Measurements from ENCODE around the gene SEC14L1. TPM values are rescaled to one million over a fixed set of nuclear protein-coding genes. Genes with fewer than 3 reads are reported as not detected.
"Not testable (repeated sequence)": the region's sequence is repeated elsewhere in the genome, so short reads cannot be mapped to it uniquely, and the experiment has no call there.

The SEC14L1 gene
- total RNA-seq, 1 donor from 2014 or later: 71.6 TPM

DNA sequence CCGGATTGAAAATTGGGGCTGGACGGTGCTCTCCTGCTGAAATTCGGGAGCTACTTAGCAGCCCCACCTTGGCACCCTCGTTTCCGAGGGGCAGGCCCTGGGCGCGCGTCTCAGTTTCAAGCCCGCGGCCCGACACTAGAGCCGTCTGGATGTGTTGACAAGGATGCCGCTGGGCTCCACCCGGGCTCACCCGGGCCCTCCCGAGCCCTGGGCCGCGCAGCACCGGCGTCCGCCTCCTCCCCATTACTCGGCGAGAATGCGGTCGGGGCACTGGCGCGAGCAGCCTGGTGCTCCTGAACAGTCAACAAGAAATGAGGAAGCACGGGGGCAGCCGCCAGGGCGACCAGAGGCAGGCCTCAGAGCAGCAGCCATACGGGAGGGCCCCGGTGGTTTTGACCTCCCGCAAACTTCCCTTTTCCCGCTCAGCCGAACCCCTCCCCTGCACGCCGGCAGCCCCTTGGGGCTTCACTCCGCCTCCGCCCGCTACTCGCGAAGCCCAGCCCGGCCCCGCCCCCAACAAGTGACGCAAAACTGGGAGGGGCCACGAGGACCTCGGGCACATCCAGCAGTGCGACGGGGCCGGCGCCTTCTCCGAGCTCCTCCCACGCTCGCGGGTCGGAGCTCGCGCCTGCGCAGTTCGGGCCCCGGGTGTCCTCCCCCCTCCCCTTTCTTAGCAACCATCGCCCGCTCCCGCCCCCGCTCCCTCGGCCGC lies 447 bp upstream of the SEC14L1 start:
- intact Hi-C loops (cut with micrococcal nuclease): loop anchor here (1.0 to 5.0 kb wide), 3 partner anchors 12 to 403 kb away; partner anchors contain the start of genes MFSD11 and SRSF2

- intact Hi-C loops (cut with micrococcal nuclease): loop anchor here (2.0 to 5.0 kb wide), 2 partner anchors 53 to 405 kb away; partner anchors contain the start of genes MFSD11 and SRSF2
Observed at GRCh38 chr17:77141846-77142449, 1.2 kb downstream of the SEC14L1 start.

GRCh38 chr17:77142689-77143088 lies 1.9 kb downstream of the SEC14L1 start:
- intact Hi-C loops (cut with micrococcal nuclease): loop anchor here (5.0 kb wide), 1 partner anchor 405 kb away; the partner anchor contains the start of genes MFSD11 and SRSF2

GRCh38 chr17:77143306-77143705 lies 2.5 kb downstream of the SEC14L1 start:
- intact Hi-C loops (cut with micrococcal nuclease): loop anchor here (5.0 kb wide), 1 partner anchor 406 kb away; the partner anchor contains the start of genes MFSD11 and SRSF2

DNA sequence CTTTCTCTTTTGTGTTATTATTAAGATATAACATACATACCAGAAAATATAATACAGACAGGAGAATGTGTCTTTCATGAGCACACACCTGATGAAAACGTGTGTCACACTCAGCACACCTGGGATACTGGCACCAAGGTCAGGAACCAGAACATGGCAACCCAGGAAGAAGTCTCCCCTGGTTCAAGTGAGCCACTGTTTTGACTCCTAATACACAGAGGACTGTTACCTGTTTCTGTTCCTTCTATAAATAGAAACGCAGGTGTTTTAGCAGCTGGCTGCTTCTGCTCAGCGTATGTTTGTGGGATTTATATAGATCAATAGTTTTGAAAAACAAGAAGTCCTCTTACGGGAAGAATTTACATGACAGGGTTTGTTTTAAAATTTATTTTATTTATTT lies 3.5 kb downstream of the SEC14L1 start:
- intact Hi-C loops (cut with micrococcal nuclease): loop anchor here (5.0 kb wide), 1 partner anchor 407 kb away; the partner anchor contains the start of genes MFSD11 and SRSF2

DNA sequence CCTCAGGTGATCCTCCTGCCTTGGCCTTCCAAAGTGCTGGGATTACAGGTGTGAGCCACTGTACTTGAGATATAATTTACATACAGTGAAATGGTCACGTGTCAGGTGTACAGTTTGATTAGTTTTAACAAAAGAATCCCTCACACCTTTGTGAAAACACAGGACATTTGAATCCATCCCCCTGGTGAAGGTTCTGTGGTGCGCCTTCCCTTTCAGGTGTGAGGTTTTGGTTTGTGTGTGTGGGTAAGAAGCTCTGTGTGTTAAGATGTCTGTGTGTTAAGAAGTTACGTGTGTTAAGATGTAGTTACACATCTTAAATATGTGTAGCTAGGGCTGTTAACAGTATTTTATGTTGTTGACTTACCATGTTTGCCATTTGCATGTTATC lies 4.4 kb downstream of the SEC14L1 start:
- intact Hi-C loops (cut with micrococcal nuclease): no loop called here

DNA sequence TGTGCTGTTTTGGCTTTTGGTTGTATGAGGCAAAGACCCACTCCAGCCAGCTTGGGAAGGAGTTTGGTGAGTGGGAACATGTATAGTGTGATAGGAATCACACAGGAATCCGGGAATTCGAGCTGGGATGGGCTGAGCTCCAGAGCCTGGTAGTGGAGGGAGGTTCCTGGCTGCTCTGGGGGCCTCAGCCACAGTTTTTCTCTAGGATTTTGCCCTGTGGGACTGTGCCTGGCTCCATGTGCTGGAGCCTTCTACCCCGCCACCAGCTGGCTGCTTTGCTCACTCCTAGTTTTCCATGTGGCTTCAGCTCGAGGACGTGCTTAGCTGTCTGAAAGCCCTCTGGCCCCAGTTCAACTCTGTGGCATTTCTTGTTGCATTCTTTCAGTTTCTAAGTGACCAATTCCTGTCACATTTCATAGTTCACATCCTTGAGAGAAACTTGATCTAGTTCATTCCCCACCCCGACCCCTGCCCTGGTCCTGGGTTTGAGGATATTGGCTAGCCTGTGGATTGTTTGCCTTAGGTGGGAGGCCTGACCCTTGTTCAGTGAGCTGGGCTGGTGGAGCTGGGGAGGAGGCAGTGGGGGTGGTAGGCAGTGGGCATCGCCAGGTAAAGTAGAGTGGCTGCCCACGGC lies 5.0 kb downstream of the SEC14L1 start:
- intact Hi-C loops (cut with micrococcal nuclease): no loop called here

- intact Hi-C loops (cut with micrococcal nuclease): no loop called here
Observed at GRCh38 chr17:77146246-77146632, 5.5 kb downstream of the SEC14L1 start.

DNA sequence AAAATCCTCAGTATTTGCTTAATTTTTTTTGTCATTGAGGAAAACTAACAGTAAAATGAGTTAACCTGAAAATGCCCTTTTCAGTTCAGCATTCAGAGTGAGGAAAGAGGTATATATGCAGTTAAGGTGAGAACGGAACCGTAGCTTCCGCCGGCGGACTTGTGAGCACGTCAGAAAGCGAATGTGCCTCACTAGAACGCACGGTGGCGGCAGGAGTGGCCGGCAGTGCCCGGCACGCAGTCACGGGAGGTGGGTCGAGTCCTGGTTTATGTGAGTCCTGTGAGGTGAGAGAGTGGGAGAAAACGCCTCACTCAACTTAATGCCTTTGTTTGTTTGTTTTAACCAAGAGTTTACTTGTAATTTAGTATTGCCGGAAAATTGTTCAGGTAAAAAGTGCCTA lies 6.1 kb downstream of the SEC14L1 start:
- intact Hi-C loops (cut with micrococcal nuclease): no loop called here

- intact Hi-C loops (cut with micrococcal nuclease): no loop called here
Observed at GRCh38 chr17:77147357-77147801, 6.6 kb downstream of the SEC14L1 start.

- intact Hi-C loops (cut with micrococcal nuclease): no loop called here
Observed at GRCh38 chr17:77148077-77148939, 7.5 kb downstream of the SEC14L1 start.

DNA sequence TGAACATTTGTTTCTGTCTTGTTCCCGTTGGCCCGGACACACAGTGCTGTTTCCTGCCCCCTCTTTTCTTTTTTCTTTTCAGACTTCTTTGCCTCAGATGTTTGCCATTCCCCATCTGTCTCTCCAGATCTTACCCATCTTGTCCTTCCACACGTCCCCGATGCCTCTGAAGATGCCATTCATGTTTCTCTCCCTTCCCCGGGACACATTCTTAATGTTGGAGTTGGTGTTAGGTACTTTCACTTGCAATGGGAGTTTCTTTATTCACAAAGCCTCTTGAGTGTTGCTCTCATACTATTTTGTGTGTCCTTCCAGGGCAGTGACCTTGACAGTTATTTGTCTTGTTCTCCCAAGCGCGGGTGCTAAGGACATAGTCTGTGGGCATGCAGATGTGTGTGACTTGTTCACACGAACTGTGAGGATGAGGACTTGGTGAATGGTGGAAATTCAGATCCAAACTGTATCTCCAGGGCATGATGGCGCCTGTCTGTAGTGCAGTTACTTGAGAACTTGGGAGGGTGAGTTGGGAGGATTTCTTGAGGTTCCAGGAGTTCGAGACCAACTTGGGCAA lies 8.3 kb downstream of the SEC14L1 start:
- intact Hi-C loops (cut with micrococcal nuclease): no loop called here

DNA sequence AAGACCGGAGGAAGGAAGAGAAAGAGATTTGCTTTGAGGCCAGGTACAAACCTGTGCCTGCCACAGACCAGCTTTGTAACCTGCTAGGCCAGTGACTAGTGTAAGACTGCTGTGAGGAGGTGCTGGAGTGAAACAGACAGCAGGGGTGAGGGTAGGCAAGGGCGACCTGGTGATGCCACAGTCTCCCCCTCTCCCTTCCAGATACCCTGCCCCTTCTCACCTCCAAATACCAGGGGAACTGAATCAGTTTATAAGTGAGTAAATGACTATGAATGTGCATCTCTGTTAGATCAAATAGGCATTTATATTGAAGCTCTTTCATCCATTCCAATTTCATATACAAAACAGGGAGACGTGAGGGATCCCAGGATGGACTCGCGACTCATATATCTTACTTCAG lies 9.4 kb downstream of the SEC14L1 start:
- intact Hi-C loops (cut with micrococcal nuclease): no loop called here

DNA sequence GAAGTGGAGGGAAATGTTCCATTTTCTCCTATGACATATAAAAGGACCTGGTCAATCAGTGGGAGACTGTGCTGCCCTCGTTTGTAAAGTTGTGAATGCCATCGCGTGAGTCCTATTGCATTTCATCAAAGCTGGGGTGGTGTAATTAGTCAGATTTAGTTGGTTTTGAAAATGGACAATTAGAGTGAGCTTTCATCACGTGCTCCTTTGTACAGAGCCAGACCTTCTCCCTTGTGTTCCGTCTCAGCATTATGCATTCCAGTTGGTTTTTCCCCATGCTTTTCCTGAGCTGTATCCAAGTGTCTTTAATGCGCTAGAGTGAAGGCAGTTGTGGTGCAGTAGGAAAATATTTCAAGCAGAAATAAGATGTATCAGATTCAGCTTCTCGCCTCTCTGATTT lies 10.4 kb downstream of the SEC14L1 start:
- intact Hi-C loops (cut with micrococcal nuclease): no loop called here

DNA sequence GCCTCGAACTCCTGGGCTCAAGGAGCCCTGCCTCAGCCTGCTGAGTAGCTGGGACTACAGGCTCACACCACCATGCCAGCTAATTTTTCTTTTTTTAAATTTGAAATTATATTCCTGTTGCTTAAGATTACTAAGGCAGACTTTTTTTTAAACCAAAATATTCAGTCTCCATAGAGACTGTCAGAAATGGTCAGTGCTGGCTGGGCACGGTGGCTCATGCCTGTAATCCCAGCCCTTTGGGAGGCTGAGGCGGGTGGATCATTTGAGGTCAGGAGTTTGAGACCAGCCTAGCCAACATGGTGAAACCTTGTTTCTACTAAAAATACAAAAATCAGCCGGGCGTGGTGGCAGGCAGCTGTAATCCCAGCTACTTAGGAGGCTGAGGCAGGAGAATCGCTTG lies 11.3 kb downstream of the SEC14L1 start:
- intact Hi-C loops (cut with micrococcal nuclease): not testable (repeated sequence)

- intact Hi-C loops (cut with micrococcal nuclease): no loop called here
Observed at GRCh38 chr17:77153472-77153871, 12.7 kb downstream of the SEC14L1 start.

DNA sequence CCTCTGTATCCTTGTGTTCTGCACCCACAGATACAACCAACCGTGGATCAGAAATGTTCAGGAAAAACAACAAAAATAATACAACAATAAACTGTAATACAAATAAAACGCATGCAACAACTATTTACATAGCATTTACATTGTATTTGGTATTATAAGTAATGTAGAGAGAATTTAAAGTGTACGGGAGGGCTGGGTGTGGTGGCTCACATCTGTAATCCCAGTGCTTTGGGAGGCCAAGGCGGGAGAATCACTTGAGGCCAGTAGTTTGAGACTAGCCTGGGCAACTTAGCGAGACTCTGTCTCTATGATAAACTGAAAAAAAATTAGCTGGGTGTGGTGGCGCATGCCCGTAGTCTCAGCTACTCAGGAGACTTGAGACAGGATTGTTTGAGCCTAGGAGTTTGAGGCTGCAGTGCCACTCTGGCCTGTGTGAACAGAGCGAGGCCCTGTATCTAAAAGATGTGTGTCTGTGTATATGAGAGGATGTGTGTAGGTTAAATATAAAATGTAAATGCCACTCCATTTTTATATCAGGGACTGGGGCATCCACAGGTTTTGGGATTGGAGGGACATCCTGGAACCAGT lies 13.3 kb downstream of the SEC14L1 start:
- intact Hi-C loops (cut with micrococcal nuclease): no loop called here

- intact Hi-C loops (cut with micrococcal nuclease): no loop called here
Observed at GRCh38 chr17:77155125-77155524, 14.4 kb downstream of the SEC14L1 start.

GRCh38 chr17:77157766-77158165 lies 17.0 kb downstream of the SEC14L1 start:
- intact Hi-C loops (cut with micrococcal nuclease): not testable (repeated sequence)

DNA sequence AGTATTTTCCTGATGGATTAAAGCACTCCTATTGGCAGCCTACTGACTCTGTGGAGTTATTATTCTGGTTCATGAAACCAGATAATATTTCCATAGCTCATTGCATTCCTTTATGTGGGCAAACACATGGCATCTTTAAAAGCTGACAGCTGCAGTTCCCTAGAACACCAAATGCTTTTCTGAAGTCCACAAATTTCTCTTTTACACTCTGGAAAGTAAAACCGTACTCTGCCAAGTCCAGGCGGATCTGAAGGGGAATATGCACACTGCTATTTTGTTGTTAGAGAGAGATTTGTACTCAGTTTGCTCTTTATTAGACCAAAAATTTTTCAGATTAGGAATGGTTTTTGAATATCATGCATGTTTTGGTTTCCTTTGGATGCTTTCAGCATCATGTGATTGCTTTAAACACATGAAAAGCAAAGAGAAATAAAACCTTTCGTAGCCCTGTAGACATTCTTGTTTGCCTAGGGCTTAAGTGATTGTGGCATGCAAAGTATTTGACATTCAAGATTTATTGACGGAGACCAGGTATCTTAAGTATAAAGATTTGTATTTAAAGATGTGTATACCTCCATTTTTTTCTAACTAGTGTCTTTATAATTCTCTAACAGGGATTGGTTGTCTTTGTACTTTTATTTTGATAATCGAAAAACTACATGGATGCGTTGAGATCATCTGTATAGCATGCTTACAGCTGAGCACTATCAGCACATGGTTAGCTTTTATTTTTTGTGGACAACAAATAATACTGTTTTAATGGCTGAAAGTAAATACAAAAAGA lies 19.5 kb downstream of the SEC14L1 start:
- intact Hi-C loops (cut with micrococcal nuclease): no loop called here

Data from T-helper 2 cell treated with Interferon-gamma antibody and Interleukin-4, amounts not matched to agents 100 ng/mL and 5 ng/mL, for 36 hours (primary cell).